HG02885 (cell line): ENCODE measurements around the gene LRRN3.

Experiments used
- ATAC-seq: cut with Tn5 transposase; IDR thresholded peaks from one replicate; pipeline ENCODE4 v1.9.1; 2021; ENCODE audit warnings: mild to moderate bottlenecking; ENCODE audit not compliant: unreplicated experiment, poor library complexity

The LRRN3 gene

DNA sequence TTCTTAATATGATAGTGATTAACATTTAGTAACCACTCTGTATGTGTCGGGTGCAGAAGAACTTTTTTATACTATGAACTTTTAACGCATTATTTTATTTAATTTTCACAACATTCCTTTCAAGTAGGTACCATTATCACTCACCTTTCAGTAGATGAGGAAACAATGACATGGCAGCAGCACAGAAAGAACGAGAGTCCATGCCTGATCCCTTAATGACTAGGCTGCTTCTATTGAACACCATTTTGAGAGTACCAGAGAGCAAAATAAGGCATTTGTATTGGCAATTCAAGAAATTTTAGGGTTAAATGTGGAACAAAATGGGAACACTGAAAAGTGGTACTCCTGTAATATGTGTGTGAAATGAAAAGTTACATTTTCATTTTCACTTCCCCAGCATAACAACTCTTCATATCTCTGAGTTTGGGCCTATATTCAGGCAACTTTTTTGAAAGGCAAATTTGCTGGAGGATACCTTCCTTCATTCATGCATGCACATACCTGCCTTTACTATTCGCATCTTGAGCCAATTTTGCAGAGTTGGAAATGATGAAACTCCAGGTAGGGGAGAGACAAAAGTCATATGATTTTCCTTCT is 12.8 kb downstream of the LRRN3 start:
- peak; percentile 70 for ATAC-seq

DNA sequence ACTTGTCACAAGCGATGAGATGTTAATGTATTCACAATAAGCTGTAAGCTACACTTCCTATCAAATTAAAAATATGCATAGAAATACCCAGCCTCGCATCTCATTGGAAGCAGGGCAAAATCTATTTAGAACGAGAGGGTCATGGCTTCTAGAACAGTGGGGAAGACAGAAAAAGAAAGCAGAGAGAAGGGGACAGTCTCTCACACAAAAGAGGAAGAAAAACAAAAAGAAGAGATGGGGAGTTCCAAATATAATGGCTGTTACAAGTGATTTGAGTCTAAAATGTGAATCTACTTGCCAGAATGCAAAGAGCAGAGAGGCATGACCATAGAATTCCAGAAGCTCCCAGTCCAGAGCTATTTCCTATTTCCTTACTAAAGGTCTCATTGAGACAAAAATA is 13.8 kb downstream of the LRRN3 start:
- peak; percentile 47 for ATAC-seq

DNA sequence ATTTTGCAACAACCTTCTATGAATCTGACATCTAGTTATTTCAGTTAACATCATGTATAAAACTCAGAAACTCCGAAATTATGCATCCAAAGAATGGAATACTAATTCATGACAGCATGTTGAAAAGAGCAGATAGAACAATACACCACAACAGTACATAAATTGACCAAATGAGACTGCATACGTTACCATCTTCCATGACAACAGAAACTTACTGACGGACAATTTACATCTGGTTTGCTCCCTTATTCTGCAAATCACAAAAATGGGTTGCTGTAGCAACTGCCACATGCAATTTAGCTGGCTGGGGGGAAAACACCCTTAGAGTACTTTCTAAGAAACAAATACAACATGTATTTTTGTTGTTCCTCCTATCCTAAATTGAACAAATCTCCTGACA is 14.3 kb downstream of the LRRN3 start:
- no peak for ATAC-seq

DNA sequence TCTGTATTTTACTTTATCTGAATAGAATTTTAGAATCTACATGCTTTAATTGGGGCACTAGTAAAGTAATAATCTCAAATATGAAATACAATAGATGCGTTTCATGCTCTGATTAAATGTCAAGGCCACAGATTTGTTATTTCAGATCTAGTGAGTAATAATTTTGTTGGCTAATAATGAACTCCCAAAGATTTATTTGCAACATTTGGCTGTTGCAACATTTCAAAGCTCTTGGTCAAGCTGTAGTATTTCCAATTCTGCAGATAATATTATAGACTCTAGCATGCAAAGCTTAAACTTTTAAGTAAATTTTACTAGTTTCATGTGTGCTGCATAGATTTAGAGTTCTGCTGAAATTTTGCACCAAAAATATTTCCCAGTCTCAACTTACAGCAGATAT is 16.7 kb downstream of the LRRN3 start:
- ATAC-seq, result no peak

DNA sequence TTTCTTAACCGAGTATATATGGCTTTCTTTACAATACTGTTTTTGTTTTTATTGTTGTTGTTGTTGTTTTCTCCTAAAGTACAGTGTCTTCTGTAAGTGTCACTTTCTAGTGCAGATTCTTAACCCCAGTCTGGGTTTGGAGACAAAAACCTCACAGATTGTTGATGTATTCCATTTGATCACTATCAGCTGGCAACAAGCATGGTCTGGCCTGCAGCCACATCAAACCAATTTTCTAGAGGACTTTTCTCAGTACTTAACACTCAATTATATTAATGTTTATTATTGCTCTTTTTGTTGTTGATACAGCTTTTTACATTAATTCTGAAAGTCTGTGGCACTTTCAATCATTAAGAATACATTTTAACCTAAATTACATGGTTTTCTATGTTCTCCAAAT is 17.1 kb downstream of the LRRN3 start:
- no peak for ATAC-seq

DNA sequence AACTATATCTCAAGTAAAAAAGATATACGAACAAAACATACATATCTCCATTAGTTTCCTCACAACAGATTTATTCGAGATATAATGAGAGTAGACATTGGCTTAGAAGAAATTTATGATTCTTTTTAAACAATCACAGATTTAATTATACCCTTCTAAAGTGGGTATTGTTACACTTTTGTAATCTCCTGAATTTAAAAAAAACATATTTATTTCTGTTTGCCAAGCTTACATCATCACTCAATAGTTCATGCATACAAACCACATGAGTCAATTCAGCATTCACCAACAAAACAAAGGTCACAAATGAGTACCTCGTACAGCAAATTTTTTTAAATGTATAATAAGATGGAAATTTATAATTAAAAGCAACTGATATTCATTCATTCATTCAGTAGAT is 17.6 kb downstream of the LRRN3 start:
- no peak for ATAC-seq

DNA sequence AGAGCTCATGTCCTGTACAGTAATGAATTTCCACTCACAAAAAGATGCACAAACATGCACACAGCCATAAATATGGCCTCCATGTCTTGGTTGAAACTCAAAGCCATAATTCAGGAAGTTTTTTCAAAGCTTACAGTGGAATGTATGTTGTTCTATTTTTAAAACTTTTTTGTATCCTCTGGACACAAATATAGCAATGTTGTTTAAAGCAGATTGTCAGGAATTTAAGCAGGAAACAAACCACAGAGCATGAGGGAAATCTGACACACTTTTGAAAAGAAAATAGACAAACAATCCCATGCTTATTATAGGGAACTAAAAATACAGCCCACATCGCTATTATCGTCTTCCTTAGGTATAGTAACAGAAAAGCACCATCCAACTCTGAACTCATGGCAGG is 21.5 kb downstream of the LRRN3 start:
- no peak for ATAC-seq

DNA sequence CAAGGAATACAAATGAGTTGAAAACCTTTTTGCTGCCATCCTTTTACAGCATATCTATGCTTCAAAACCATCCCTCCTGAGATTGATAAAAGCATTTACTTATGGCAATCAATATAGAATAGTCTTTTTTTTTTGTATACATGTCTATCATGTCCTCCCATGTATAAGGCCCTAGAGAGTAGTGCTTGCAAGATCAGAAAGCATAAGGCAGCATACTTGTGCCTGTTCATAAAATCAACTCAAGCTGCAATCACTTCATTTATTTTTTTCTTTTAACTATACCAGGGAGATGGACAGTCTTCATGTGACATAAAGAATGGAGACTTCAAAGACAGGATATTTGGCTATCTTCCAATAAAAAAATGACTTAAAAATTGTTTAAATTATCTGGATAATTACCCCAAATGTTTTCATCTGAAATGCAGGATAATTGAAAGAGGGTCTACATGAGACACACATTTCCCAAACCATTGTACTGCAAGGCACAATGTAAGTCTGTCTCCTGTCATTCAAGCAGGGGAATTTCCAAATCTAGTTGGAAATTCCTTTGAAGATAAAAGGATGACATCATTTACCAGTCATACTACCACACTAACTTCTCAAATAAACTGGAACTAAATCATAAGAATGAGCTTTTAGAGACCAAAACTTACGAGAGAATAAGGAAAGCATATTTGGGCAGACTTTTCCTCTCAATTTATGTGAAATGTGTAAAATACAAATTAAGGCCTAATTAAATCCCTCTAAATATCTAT is 22.5 kb downstream of the LRRN3 start:
- ATAC-seq, result peak; percentile 67

DNA sequence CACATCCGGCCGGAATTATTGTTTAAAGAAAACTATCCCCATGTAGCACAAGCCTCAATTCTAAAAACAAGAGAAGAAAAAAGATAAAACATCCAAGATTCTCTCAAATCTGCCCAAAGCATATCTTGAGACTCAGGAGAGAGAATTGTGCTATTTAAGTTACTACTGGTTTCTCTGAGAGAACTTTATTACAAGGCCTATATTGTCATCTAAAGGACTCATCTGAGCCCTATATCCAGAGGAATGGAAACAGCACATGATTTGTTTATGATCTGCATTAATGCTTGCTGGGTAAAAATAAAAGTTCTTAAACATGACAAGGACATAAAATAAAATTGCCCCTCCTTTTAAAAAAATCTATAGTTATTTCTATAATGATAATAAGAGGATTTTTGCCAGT is 25.0 kb downstream of the LRRN3 start:
- no peak for ATAC-seq

DNA sequence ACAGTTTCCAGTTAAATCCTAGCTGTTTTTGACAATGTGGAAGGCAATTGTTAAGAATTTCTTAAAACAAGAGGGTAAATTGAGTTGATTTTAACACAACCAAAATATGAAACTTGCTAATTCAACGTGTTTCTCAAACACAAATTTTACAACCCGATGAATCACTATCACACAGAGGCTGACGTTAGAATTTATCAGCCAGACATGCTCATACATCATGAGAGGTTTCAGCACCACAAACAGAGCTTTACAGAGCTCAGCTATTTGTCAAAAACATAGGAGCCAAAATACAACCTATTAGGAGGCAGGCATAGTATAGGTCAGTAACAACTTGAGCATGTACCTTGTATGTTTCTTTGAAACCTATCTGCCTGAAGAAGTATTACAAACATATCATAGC is 36.1 kb downstream of the LRRN3 start:
- ATAC-seq, result no peak

DNA sequence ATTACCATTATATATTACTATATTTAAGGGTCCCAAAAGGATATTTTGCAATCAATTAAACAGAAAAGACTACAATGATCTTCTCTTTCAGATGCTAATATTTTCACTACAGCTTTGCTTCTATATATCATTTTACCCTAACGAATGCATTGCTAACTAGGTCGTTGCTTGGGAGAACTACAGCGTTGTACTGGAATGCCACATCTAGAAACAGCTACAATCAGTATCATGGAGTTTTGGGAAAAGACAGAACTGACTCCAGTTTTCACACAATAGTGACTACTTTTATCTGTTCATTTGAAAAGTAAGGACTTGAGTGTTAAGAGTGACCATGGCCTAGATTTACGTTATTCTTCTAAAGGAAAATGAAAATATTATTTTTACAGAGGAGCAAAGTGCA is 38.5 kb downstream of the LRRN3 start:
- ATAC-seq, result no peak

DNA sequence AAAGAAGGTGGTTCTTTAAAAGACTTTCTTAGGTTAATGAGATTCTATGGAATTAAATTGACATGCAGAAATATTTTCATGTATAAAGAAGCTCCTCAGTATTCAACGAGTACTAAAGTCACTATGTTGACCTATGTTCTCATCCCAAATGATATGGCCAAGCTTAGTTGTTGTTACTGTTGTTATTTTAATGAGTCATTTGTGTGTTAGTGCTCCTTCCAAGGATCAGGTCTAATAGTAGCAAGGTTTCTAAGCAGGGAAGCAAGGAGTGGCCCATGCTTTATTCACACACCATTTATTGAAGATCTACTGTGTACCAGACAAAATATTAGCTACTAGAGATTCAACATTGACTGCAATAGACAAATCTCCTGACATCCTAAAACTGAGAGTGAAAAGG is 41.9 kb downstream of the LRRN3 start:
- no peak for ATAC-seq

DNA sequence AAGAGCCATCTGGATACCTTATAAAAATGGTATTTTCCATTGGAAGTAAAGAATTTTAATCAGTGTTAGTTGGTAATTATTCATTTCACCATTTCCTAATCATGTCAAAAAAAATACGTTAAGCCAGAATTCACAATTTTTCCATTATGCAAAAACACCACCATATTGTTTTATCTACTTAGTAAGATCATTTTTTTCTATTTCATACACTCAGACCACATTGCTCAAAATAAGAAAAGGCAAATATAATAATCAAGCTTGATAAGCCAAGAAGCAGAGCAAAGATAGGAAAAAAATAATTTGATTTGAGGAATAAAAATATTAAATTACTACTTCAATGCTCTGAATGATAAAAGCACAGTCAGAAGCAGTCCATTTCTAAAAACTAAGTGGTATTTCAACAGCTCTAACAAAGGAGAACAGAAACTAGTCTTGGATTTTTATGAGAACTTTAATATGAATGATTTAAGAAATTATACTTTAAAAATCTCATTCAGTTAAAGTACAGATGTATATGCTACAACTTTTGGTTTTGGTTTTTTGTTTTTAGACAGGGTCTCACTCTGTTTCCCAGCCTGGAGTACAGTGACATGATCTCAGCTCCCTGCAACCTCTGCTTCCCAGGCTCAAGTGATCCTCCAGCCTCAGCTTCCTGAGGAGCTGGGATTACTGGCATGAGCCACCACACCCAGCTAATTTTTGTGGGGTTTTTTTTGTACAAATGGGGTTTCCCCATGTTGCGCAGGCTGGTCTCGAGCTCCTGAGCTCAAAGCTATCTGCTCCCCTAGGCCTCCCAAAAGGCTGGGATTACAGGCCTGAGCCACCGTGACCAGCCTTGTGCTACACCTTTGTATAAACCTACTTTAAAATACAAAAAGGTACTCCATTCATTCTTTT is 46.6 kb downstream of the LRRN3 start:
- ATAC-seq, result peak; percentile 80

DNA sequence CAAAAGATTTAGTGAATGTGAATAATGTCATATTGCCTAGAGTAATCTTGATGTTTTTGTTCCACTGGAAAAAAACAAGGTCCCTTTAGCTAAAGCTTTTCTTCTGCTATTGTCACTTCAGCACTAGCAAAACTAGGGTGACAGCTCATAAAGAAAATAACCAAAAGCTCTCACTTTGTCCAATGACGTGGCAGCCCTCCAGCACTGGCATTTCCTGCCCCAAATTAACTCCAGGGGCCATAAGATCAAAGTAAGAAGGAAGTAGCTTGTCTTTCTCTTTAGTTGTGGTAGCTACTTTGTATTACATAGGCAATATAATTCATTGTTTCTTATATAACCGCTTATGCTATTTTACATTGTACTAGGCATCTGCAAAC is 47.3 kb downstream of the LRRN3 start:
- ATAC-seq, result peak; percentile 98

DNA sequence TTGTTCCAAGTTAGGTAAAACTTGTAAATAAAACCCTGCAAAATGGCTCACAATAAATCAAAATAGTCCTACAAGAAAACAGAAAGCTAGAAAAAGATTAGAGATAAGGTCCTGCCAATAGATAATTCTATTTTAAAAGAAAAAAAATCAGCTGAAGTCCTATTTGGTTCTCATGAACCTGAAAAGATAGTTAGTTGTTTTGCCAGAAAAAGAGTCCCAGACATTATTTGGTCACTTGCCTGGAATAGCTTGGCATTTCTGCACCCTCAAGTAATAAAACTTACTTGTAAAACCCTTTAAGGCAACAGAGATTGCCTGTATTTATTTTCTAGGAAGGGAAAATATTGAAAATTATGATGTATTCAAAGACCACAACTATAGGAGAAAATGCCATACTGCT is 47.7 kb downstream of the LRRN3 start:
- ATAC-seq, result no peak

DNA sequence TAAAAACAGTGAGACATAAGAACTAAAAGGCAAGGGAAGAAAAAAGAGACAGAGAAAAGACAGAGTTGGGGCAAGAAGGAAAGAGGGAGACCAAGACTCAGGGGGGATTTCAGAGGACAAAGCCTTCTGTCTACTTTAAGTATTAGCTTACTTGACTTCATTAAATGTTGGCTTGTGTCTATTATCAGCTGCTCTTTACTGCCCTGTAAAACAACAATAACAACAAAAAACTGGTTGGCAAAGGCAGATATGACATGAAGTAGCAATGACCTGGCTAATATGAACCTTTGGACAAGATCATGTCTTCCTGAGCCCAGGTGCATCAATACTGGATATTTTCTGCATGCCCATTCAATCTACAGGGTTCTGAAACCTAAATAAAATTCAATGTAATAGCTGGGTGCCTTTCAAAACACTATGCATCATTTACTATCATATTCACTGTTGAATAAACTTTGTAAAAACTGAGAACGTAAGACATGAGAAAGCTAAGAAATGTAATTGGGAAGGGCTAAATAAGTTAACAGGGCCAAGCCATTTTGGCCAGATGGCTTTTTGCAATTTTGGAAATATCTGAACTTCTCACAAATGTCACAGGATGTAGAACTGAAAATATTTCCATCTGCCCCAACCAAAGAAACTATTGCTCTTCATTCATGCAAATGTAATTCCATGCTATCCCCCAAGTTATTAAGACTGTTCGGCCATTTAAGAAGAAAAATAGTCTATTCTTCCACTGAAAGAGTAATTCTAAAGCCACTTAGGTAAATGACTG is 49.4 kb downstream of the LRRN3 start:
- ATAC-seq, result no peak

DNA sequence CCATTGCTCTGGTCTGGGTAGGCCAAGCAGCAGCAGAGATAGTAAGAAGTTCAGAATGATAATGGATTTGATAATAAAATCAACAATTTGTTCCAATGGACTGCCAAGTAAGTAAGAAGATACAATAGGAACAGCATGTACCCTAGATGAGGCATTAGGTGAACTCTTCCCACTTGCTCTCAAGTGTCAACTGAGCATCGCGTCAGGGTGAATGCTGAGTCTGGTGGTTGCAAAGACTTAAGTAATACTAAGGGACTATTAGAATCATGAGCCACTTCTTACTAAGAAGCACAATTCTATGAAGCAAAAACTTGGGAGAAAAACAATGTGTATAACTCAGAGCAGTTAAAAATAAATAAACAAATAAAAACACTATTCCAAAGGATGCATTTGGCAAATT is 54.5 kb downstream of the LRRN3 start:
- ATAC-seq, result no peak

DNA sequence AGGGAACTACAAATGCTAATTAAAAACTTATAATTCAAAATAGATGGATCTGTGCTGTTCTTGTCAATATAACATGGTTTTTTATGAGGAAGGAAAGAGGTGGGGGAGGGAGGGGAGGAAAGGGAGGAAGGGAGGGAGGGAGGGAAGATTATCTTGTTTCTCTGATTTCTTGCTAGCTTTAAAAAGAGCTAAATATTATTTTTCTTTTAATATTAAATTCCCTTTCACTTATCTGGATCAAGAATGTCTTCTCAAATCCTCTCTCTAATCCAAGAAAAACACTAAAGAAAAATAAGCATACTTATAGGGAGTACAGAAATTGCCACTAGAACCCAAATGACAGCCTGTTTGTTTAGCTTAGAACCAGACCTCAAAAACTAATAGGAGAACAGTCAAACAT is 55.2 kb downstream of the LRRN3 start:
- no peak for ATAC-seq

DNA sequence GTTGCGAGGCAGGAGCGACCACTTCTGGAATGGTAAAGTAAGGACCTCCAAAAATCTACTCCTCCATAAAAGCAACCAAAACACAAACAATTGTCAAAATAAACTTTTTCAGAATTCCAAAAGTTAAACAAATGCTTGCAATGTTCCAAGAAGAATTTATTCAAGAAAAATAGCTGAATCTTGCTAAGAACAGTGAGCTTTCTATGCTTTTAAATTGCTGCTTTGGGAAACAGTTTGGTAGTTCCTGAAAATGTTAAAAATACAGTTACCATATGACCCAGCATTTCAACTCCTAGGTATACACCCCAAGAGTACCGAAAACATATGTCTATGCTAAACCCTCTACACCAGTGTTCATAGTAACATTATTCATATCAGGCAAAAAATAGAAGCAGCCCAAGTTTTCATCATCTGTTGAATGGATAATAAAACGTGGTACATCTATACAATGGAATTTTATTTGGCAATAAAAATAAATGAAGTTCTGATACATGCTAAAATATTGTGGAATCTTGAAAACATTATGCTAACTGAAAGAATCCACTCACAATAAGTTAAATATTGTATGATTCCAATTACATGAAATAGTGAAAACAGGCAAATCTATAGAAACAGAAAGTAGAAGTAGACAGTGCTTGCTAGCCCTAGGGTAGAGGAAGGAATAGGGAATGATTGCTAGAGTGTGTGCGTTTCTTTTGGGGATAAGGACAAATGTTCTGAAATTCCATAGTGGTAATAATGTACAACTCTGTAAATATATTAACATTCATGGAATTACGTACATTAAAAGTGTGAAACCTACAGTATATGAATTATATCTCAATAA is 57.0 kb downstream of the LRRN3 start:
- no peak for ATAC-seq

DNA sequence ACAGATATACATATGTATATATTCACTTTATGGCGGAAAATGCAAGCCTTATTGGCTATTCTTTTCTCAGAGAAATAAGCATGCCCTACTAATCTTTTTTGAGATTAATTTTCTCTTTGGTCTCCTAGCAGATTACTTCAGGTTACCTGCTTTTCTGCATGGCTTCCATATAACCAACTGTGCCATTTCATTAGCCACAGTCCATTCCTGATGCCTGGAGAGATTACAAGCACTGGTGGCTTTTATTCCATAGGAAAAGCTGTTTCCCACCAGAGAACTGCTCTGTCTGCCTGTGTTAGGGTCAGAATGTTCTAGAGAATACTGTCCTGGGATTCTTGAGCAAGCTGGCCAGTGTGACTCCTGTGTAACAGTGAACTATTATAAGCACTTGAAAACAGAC is 59.8 kb downstream of the LRRN3 start:
- no peak for ATAC-seq
